DOHH2 (cell line): Measurements from ENCODE around the gene CAB39.

Source experiments
- H3F3A ChIP-seq: fragments of 200-600 bp; sonication (generic), shearing (Covaris generic); 2 replicates; pipeline ENCODE4 v1.6.0; 2016; ENCODE audit warnings: antibody characterized with exemption, mild to moderate bottlenecking; ENCODE audit not compliant: control insufficient read depth, insufficient read depth
- H3K27ac ChIP-seq: fragments of 200-600 bp; sonication (generic); 2 replicates; pipeline ENCODE4 v1.5.1; 2014; ENCODE audit warnings: low read depth, mild to moderate bottlenecking, low read length, moderate library complexity
- H3K27me3 ChIP-seq: fragments of 200-600 bp; sonication (generic); 2 replicates; pipeline ENCODE4 v1.6.1; 2014; ENCODE audit warnings: mild to moderate bottlenecking, low read length, mixed read lengths; ENCODE audit not compliant: control insufficient read depth
- H3K36me3 ChIP-seq: fragments of 200-600 bp; sonication (generic); 2 replicates; pipeline ENCODE4 v1.6.1; 2014; ENCODE audit warnings: mild to moderate bottlenecking, low read length, moderate library complexity, mixed read lengths; ENCODE audit not compliant: control insufficient read depth
- H3K4me1 ChIP-seq: fragments of 200-600 bp; sonication (generic); 2 replicates; pipeline ENCODE4 v1.6.1; 2014; ENCODE audit warnings: mild to moderate bottlenecking, low read length, mixed read lengths; ENCODE audit not compliant: control insufficient read depth
- H3K4me2 ChIP-seq: fragments of 200-600 bp; sonication (generic); 2 replicates; pipeline ENCODE4 v1.6.0; 2014; ENCODE audit warnings: mild to moderate bottlenecking, low read length, moderate library complexity
- H3K4me3 ChIP-seq: fragments of 200-600 bp; sonication (generic); 2 replicates; pipeline ENCODE4 v1.5.1; 2014; ENCODE audit warnings: mild to moderate bottlenecking, low read length, mixed read lengths
- H3K79me2 ChIP-seq: fragments of 200-600 bp; sonication (generic); 2 replicates; pipeline ENCODE4 v1.6.1; 2014; ENCODE audit warnings: mild to moderate bottlenecking, low read length, mixed read lengths; ENCODE audit not compliant: control insufficient read depth
- H3K9me2 ChIP-seq: fragments of 200-600 bp; sonication (generic); replicated peaks from 2 replicates; pipeline ENCODE4 v1.6.1; 2014; ENCODE audit warnings: mild to moderate bottlenecking, low read length, mixed read lengths; ENCODE audit not compliant: control insufficient read depth
- H3K9me3 ChIP-seq: fragments of 200-600 bp; sonication (generic); 2 replicates; pipeline ENCODE4 v1.6.1; 2014; ENCODE audit warnings: antibody characterized with exemption, low read length, mixed read lengths; ENCODE audit not compliant: control insufficient read depth, insufficient read depth
- H4K20me1 ChIP-seq: fragments of 200-600 bp; sonication (generic); 2 replicates; pipeline ENCODE4 v1.6.0; 2014; ENCODE audit warnings: low read depth, mild to moderate bottlenecking, antibody characterized with exemption, low read length, moderate library complexity; ENCODE audit not compliant: control insufficient read depth, insufficient read depth
- CTCF ChIP-seq: fragments of 200-600 bp; sonication (generic); IDR thresholded peaks from one replicate; pipeline ENCODE4 v1.5.1; 2014; ENCODE audit warnings: antibody characterized with exemption, mild to moderate bottlenecking, low read depth, low read length; ENCODE audit not compliant: poor library complexity, severe bottlenecking
- EZH2phosphoT487 ChIP-seq: fragments of 200-600 bp; sonication (generic); IDR thresholded peaks from 2 replicates; pipeline ENCODE4 v1.6.1; 2017; ENCODE audit warnings: borderline replicate concordance, mild to moderate bottlenecking, antibody characterized with exemption, low read length, moderate library complexity, mixed read lengths

CAB39 gene

GRCh38 chr2:230674966-230675672 lies 37.5 kb upstream of the CAB39 start:
- H3K9me2 ChIP-seq: no peaks in the 10 kb centered on the region
- no peak overlapping the region for H3K4me2 ChIP-seq
- H4K20me1 ChIP-seq: no peaks in the 10 kb centered on the region
- H3K27ac ChIP-seq: no peak overlapping the region
- TF ChIP-seq CTCF: no peak
- TF ChIP-seq EZH2phosphoT487: no peak
- no peaks in the 10 kb centered on the region for H3K4me1 ChIP-seq
- no peaks in the 10 kb centered on the region for H3F3A ChIP-seq
- H3K79me2 ChIP-seq: no peaks in the 10 kb centered on the region
- H3K27me3 ChIP-seq: peaks cover 3% of the 10 kb centered on the region; the same call in 1 of the 2 replicates
- H3K36me3 ChIP-seq: no peaks in the 10 kb centered on the region
- H3K4me3 ChIP-seq: no peak overlapping the region
- no peaks in the 10 kb centered on the region for H3K9me3 ChIP-seq

- no peak for TF ChIP-seq EZH2phosphoT487
- no peak for TF ChIP-seq CTCF
- H4K20me1 ChIP-seq: no peaks in the 10 kb centered on the region
- peaks cover 5% of the 10 kb centered on the region; the same call in 1 of the 2 replicates for H3K27me3 ChIP-seq
- H3K9me3 ChIP-seq: no peaks in the 10 kb centered on the region
- no peaks in the 10 kb centered on the region for H3K9me2 ChIP-seq
- no peaks in the 10 kb centered on the region for H3K36me3 ChIP-seq
- no peak overlapping the region for H3K4me3 ChIP-seq
- no peaks in the 10 kb centered on the region for H3K4me1 ChIP-seq
- H3K27ac ChIP-seq: no peak overlapping the region
- no peak overlapping the region for H3K4me2 ChIP-seq
- H3K79me2 ChIP-seq: no peaks in the 10 kb centered on the region
- no peaks in the 10 kb centered on the region for H3F3A ChIP-seq
Observed at GRCh38 chr2:230676546-230676945, 36.1 kb upstream of the CAB39 start.

- Histone ChIP-seq H3K9me2 (no peaks in the 10 kb centered on the region), H3K36me3 (no peaks in the 10 kb centered on the region), H3K4me1 (no peaks in the 10 kb centered on the region), H3K4me2 (no peak overlapping the region), H3K27me3 (peaks cover 5% of the 10 kb centered on the region; the same call in 1 of the 2 replicates), H3K4me3 (no peak overlapping the region), H3K79me2 (no peaks in the 10 kb centered on the region), H3F3A (no peaks in the 10 kb centered on the region), H3K27ac (no peak overlapping the region), H4K20me1 (no peaks in the 10 kb centered on the region), H3K9me3 (no peaks in the 10 kb centered on the region)
- TF ChIP-seq EZH2phosphoT487 (no peak), CTCF (no peak)
Observed at GRCh38 chr2:230677201-230677946, 35.3 kb upstream of the CAB39 start.
